Ishikawa (cell line): Measurements from ENCODE around the gene IGFALS.

ENCODE experiments used
- EP300 ChIP-seq: IDR thresholded peaks from 2 replicates; pipeline ENCODE4 v1.6.1; 2012; ENCODE audit warnings: borderline replicate concordance
- RAD21 ChIP-seq: IDR thresholded peaks from 2 replicates; pipeline ENCODE4 v1.6.1; 2012; ENCODE audit warnings: low read depth
- TCF12 ChIP-seq: IDR thresholded peaks from 2 replicates; pipeline ENCODE4 v1.6.1; 2012; ENCODE audit warnings: low read depth
- TF ChIP-seq, protein P1 (sequence below): IDR thresholded peaks from 2 replicates; pipeline ENCODE4 v1.6.1; 2012; ENCODE audit warnings: low read depth, mild to moderate bottlenecking

DNA sequence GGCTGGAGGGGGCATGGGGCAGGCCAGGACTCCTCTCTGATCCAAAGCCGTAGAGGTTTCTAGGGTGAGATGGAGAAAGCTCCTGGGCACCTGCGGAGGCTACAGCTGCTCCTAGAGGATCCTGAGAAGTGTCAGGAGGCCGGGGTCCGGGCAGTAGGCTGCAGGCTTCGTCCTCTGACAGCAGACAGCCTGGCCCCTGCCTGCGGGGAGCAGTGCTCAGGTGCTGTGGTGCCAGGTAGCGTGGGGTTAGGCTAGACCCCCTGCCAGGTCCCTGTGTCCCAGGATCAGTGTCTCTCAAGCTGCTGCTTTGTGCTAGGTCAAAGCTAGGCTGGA is 19.1 kb downstream of the IGFALS start:
- TF ChIP-seq EP300 (no peak), TCF12 (no peak), RAD21 (no peak)
- TF ChIP-seq, protein P1, sequence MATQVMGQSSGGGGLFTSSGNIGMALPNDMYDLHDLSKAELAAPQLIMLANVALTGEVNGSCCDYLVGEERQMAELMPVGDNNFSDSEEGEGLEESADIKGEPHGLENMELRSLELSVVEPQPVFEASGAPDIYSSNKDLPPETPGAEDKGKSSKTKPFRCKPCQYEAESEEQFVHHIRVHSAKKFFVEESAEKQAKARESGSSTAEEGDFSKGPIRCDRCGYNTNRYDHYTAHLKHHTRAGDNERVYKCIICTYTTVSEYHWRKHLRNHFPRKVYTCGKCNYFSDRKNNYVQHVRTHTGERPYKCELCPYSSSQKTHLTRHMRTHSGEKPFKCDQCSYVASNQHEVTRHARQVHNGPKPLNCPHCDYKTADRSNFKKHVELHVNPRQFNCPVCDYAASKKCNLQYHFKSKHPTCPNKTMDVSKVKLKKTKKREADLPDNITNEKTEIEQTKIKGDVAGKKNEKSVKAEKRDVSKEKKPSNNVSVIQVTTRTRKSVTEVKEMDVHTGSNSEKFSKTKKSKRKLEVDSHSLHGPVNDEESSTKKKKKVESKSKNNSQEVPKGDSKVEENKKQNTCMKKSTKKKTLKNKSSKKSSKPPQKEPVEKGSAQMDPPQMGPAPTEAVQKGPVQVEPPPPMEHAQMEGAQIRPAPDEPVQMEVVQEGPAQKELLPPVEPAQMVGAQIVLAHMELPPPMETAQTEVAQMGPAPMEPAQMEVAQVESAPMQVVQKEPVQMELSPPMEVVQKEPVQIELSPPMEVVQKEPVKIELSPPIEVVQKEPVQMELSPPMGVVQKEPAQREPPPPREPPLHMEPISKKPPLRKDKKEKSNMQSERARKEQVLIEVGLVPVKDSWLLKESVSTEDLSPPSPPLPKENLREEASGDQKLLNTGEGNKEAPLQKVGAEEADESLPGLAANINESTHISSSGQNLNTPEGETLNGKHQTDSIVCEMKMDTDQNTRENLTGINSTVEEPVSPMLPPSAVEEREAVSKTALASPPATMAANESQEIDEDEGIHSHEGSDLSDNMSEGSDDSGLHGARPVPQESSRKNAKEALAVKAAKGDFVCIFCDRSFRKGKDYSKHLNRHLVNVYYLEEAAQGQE, result no peak
